Cardiac muscle cell (in vitro differentiated cells and primary cell): ENCODE data around the gene NCOA6. TPM values are rescaled to one million over a fixed set of nuclear protein-coding genes. Genes with fewer than 3 reads are reported as not detected.

Experiments
- DNase-seq, 2 donors: peaks; one replicate each; pipeline versions ENCODE4 v3.0.0 to v3.0.0-alpha.2; 2010 to 2017; ENCODE audit warnings: low read depth in 1 of 2, low spot score in 1 of 2
- H3K27ac ChIP-seq: fragments of 200-600 bp; sonication (generic); 2 replicates; pipeline ENCODE4 v1.5.1; 2016
- H3K27me3 ChIP-seq: fragments of 200-600 bp; sonication (generic); 2 replicates; pipeline ENCODE4 v1.6.0; 2016; ENCODE audit warnings: control low read depth
- H3K36me3 ChIP-seq: fragments of 200-600 bp; sonication (generic); 2 replicates; pipeline ENCODE4 v1.5.1; 2016; ENCODE audit warnings: control low read depth
- H3K4me1 ChIP-seq: fragments of 200-600 bp; sonication (generic); 2 replicates; pipeline ENCODE4 v1.8.1; 2017; ENCODE audit warnings: low read depth, mild to moderate bottlenecking, mixed run types
- H3K4me3 ChIP-seq: fragments of 200-600 bp; sonication (generic); 2 replicates; pipeline ENCODE4 v1.5.1; 2016; ENCODE audit warnings: mild to moderate bottlenecking
- H3K9me3 ChIP-seq: fragments of 200-600 bp; sonication (generic); 2 replicates; pipeline ENCODE4 v1.5.1; 2017; ENCODE audit warnings: low read depth, mild to moderate bottlenecking, control low read depth
- CTCF ChIP-seq: IDR thresholded peaks from 2 replicates; pipeline ENCODE4 v1.5.1; 2012; ENCODE audit warnings: low read depth, mild to moderate bottlenecking, low read length
- polyA plus RNA-seq: library from polyadenylated mRNA; unstranded; fragments of >200 nt; fragmentation: Nextera tagmentation; extraction: Ambion mirVana; gene quantifications from 2 replicates; pipeline ENCODE4 v1.2.1, GENCODE V29; 2016
- total RNA-seq: library from RNA; depleted of rRNA; stranded (reverse); fragments of >200 nt; gene quantifications from 2 replicates; pipeline ENCODE4 v1.2.3, GENCODE V29; 2016

The NCOA6 gene
- total and polyA plus RNA-seq, 2 experiments from 2014 or later: 16.8 to 21.4 TPM

GRCh38 chr20:34705397-34706301 is 119.8 kb downstream of the NCOA6 start:
- peak overlapping the region; percentile 70 for H3K4me3 ChIP-seq
- peak overlapping the region; percentile 22 for H3K27ac ChIP-seq
- no peaks in the 10 kb centered on the region for H3K36me3 ChIP-seq
- TF ChIP-seq CTCF: no peak
- H3K27me3 ChIP-seq: peaks cover 6% of the 10 kb centered on the region
- no peaks in the 10 kb centered on the region for H3K9me3 ChIP-seq
- H3K4me1 ChIP-seq: peaks cover 14% of the 10 kb centered on the region
- DNase-seq: peak; percentile 16 to 27

DNA sequence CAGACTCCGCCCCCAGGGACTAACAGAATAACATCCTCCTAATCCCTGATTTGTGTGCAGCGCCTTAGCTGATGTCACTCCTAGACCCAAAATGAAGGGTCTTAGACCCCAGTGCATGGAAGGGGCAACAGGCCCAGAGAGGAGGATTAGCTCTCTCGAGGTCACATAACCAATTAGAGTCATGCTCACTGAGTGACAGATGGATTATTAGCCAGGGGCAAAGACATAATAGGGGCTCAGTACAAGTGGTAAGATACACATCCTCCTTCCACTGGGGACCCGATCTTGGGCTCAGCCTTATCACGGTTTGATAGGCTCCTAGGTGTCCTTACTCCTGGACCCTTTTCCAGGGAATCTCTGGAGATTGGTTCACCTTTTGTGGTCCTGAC is 120.4 kb downstream of the NCOA6 start:
- Histone ChIP-seq H3K9me3 (no peaks in the 10 kb centered on the region), H3K36me3 (no peaks in the 10 kb centered on the region), H3K27me3 (no peaks in the 10 kb centered on the region), H3K4me1 (peaks cover 14% of the 10 kb centered on the region), H3K4me3 (peak overlapping the region; percentile 70), H3K27ac (peak overlapping the region; percentile 99)
- DNase-seq: no peak
- TF ChIP-seq CTCF: no peak

GRCh38 chr20:34704177-34705007 is 121.1 kb downstream of the NCOA6 start, which contains the start of gene TP53INP2:
Gene TP53INP2 (plus strand): TSS chr20:34704344. CDS start chr20:34708740, 4,396 bp downstream.
- Histone ChIP-seq H3K36me3 (no peaks in the 10 kb centered on the region), H3K9me3 (no peaks in the 10 kb centered on the region), H3K4me3 (peak within 1 kb of the TSS; percentile 70), H3K4me1 (peaks cover 14% of the 10 kb centered on the region), H3K27ac (peak within 1 kb of the TSS; percentile 99), H3K27me3 (no peaks in the 10 kb centered on the region)
- DNase-seq: peak; percentile 95 to 97
- TF ChIP-seq CTCF: no peak

DNA sequence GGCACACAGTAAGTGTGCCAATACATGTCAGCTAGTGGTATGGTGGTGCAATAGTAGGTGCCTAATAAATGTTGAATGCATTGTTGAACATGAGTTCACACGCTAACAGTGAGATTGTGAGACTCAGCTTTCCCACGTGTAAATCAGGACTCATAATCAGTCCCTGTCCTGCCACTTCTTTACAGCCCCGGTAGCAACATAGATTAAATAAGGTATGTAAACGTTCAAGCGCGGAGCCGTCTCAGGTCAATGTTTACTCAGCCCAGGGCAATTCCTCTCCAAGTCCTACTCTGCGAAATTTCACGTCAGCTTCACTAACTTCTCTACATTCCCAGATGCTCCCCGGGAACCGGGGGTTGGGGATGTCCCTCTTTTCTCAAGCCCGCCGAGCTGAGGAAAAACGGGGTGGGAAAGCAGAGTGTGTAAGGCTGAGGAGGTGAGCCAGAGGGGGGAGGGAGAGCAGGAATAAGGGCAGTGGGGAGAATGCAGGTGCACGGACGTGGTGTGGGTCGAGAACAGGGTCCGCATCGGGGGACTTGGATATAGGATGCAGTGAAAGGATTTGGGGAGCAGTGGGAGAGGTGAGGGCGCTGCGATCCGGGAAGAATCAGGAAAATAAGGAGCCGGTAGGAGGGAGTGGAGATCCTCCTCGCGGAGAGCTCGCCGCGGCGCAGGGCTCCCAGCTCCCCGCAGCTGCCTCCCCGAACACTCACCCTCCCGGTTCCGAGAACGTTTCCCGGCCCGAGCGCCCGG is 121.9 kb downstream of the NCOA6 start:
- peak overlapping the region; percentile 70 for H3K4me3 ChIP-seq
- H3K4me1 ChIP-seq: peaks cover 14% of the 10 kb centered on the region
- no peak for TF ChIP-seq CTCF
- DNase-seq: peak; percentile 28 to 36
- H3K27me3 ChIP-seq: no peaks in the 10 kb centered on the region
- no peaks in the 10 kb centered on the region for H3K36me3 ChIP-seq
- no peaks in the 10 kb centered on the region for H3K9me3 ChIP-seq
- H3K27ac ChIP-seq: peak overlapping the region; percentile 99

GRCh38 chr20:34703061-34703423 is 122.4 kb downstream of the NCOA6 start:
- H3K4me3 ChIP-seq: no peak overlapping the region
- H3K27ac ChIP-seq: no peak overlapping the region
- no peaks in the 10 kb centered on the region for H3K9me3 ChIP-seq

More at GRCh38 chr20:34703061-34703423, 122.4 kb downstream of the NCOA6 start:
- Histone ChIP-seq H3K4me1 (peaks cover 14% of the 10 kb centered on the region), H3K36me3 (no peaks in the 10 kb centered on the region), H3K27me3 (no peaks in the 10 kb centered on the region)
- no peak for DNase-seq
- no peak for TF ChIP-seq CTCF
